ENCODE data around the gene GYG2.

DNA sequence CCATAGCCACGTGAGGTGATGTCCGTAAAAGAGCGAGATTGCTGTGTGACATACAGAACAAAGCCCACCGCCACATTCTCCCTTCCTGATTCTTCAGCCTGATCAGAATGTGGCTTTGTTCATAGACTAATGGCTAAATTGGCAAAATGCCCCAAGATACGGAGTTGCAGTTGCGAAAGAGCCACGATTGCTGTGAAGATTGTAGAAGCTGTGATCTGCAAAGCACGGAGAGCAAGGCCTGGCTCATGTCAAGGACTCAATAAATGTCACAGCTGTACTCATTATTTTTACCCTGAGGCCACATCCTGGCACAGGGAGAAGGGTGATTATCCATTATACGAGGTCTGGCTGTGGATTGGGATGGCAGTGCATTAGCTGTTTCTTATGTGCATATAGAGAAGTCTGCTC, 66.2 kb downstream of the GYG2 start:
- peak; percentile 94 for TF ChIP-seq POLR2AphosphoS5 (IDR thresholded peaks at IDR 0.05; ENCODE audit: borderline replicate concordance, low read depth, low read length)
- TF ChIP-seq EZH2 (IDR thresholded peaks at IDR 0.05): no peak
- no peak for TF ChIP-seq FOXP2 (optimal IDR thresholded peaks at IDR 0.05; ENCODE audit: control extremely low read depth, extremely low read length, insufficient read depth)
